ENCODE results near the gene FGD2. TPM values are rescaled to one million over a fixed set of nuclear protein-coding genes. Genes with fewer than 3 reads are reported as not detected.

FGD2 gene
- total and polyA plus RNA-seq, 9 of the 15 experiments (the other 6 are each of a cell fraction or from before 2014, with no cell fraction given): 0.09 TPM; not detected in 8

- peak; percentile 98 for TF ChIP-seq REST (IDR thresholded peaks at IDR 0.05; ENCODE audit: borderline replicate concordance)
- no peak; the same call in 1 of the 2 replicates for TF ChIP-seq REST (CRISPR knock-in tag; IDR thresholded peaks at IDR 0.05; ENCODE audit: low read depth)
- TF ChIP-seq ZNF644 (tag; IDR thresholded peaks at IDR 0.05; ENCODE audit: low read depth): 0 out of 2 replicates have a peak, but pooled peaks have one; percentile 35
- no peak for TF ChIP-seq KLF10 (CRISPR knock-in tag; IDR thresholded peaks at IDR 0.05)
- TF ChIP-seq BCOR (IDR thresholded peaks at IDR 0.05): peak; percentile 87
- TF ChIP-seq MCM5 (IDR thresholded peaks at IDR 0.05; ENCODE audit: low read depth): no peak
- no peak; the same call in 1 of the 2 replicates for TF ChIP-seq ZNF449 (CRISPR knock-in tag; IDR thresholded peaks at IDR 0.05)
- peak; percentile 93 for TF ChIP-seq DPF2 (IDR thresholded peaks at IDR 0.05)
- peak; percentile 86 for TF ChIP-seq ZNF316 (IDR thresholded peaks at IDR 0.05)
- no peak for TF ChIP-seq SNAPC5 (CRISPR knock-in tag; IDR thresholded peaks at IDR 0.05)
- no peak; the same call in 1 of the 2 replicates for TF ChIP-seq ZNF740 (CRISPR knock-in tag; IDR thresholded peaks at IDR 0.05)
- no peak for TF ChIP-seq ZNF740 (tag; IDR thresholded peaks at IDR 0.05)
- no peak for TF ChIP-seq ZKSCAN3 (CRISPR knock-in tag; IDR thresholded peaks at IDR 0.05)
- peak; percentile 33 to 77; a peak in 2 of 4 replicates for TF ChIP-seq MLLT1 (IDR thresholded peaks at IDR 0.05)
- peak; percentile 94 for TF ChIP-seq ATF7 (IDR thresholded peaks at IDR 0.05)
- no peak for TF ChIP-seq MTF1 (CRISPR knock-in tag; IDR thresholded peaks at IDR 0.05; ENCODE audit: borderline replicate concordance)
- TF ChIP-seq NCOR1 (IDR thresholded peaks at IDR 0.05): no peak; the same call in 1 of the 2 replicates
- TF ChIP-seq SMARCE1 (IDR thresholded peaks at IDR 0.05): peak; percentile 89
Observed at GRCh38 chr6:37029249-37029971, 24.0 kb downstream of the FGD2 start (continued).
